ENCODE data around the gene TTLL11. TPM values are rescaled to one million over a fixed set of nuclear protein-coding genes. Genes with fewer than 3 reads are reported as not detected.

Gene TTLL11
- total RNA-seq, 4 donors from 2014 or later = 9.1 to 47.4 (median 11.3) TPM

GRCh38 chr9:122133263-122133983 lies 40.3 kb upstream of the TTLL11 start:
- no peak for TF ChIP-seq POLR2A (IDR thresholded peaks at IDR 0.05)
- no peak for TF ChIP-seq EP300 (IDR thresholded peaks at IDR 0.05; ENCODE audit: low read depth)
- no peak for TF ChIP-seq POLR2AphosphoS5 (IDR thresholded peaks at IDR 0.05)
- no peak for TF ChIP-seq CTCF (IDR thresholded peaks at IDR 0.05)
- intact Hi-C loops (cut with DNase I; ENCODE audit: low total_unique reads) = no loop called here
- peaks cover 7% of the 10 kb centered on the region for H3K27me3 ChIP-seq
- H3K4me1 ChIP-seq = peaks cover 0 to 5% (median 0%) of the 10 kb centered on the region in 4 donors
- no peaks in the 10 kb centered on the region for H3K36me3 ChIP-seq
- H3K9me3 ChIP-seq = no peaks in the 10 kb centered on the region
- H3K4me3 ChIP-seq = no peak overlapping the region
- WGBS, 2 donors (ENCODE audit: low coverage in 1 of 2) = 87% methylated on average over 12 of the region's 12 CpGs; no CpG with 5 or more reads in 1 of the 2 donors
- in situ Hi-C loops (cut with MboI; ENCODE audit: low pct_ligation_motif_present in 1 of 4, low pct_unique_long_range_greater_than_20kb in 1 of 4, low sequenced_read_pairs in 3 of 4) = loop anchor here in 1 of 4 donors (25.0 kb wide), 1 partner anchor 329 kb away; no protein-coding TSS in a partner anchor
- no peak for DNase-seq
- H3K27ac ChIP-seq = no peak overlapping the region

GRCh38 chr9:122132539-122132938 lies 39.4 kb upstream of the TTLL11 start:
- H3K36me3 ChIP-seq = no peaks in the 10 kb centered on the region
- peaks cover 0 to 5% (median 0%) of the 10 kb centered on the region in 4 donors for H3K4me1 ChIP-seq
- in situ Hi-C loops (cut with MboI; ENCODE audit: low pct_ligation_motif_present in 1 of 4, low pct_unique_long_range_greater_than_20kb in 1 of 4, low sequenced_read_pairs in 3 of 4) (loop anchor here in 1 of 4 donors (25.0 kb wide), 1 partner anchor 330 kb away; no protein-coding TSS in a partner anchor), intact Hi-C loops (cut with DNase I; ENCODE audit: low total_unique reads) (no loop called here)
- H3K9me3 ChIP-seq = no peaks in the 10 kb centered on the region
- TF ChIP-seq CTCF (IDR thresholded peaks at IDR 0.05) (no peak), EP300 (IDR thresholded peaks at IDR 0.05; ENCODE audit: low read depth) (no peak), POLR2AphosphoS5 (IDR thresholded peaks at IDR 0.05) (no peak), POLR2A (IDR thresholded peaks at IDR 0.05) (no peak)
- H3K4me3 ChIP-seq = no peak overlapping the region
- peaks cover 15% of the 10 kb centered on the region for H3K27me3 ChIP-seq
- 98% methylated on average over 4 of the region's 4 CpGs; no CpG with 5 or more reads in 1 of the 2 donors for WGBS, 2 donors (ENCODE audit: low coverage in 1 of 2)
- DNase-seq = no peak
- no peak overlapping the region for H3K27ac ChIP-seq

- intact Hi-C loops (cut with DNase I; ENCODE audit: low total_unique reads) = no loop called here
- in situ Hi-C loops (cut with MboI; ENCODE audit: low pct_ligation_motif_present in 1 of 4, low pct_unique_long_range_greater_than_20kb in 1 of 4, low sequenced_read_pairs in 3 of 4) = loop anchor here in 1 of 4 donors (25.0 kb wide), 1 partner anchor 331 kb away; no protein-coding TSS in a partner anchor
Measured at GRCh38 chr9:122131401-122132001, 38.4 kb upstream of the TTLL11 start.

More at GRCh38 chr9:122131401-122132001, 38.4 kb upstream of the TTLL11 start:
- Histone ChIP-seq H3K4me1 (peaks cover 0 to 11% (median 4%) of the 10 kb centered on the region in 4 donors), H3K9me3 (no peaks in the 10 kb centered on the region), H3K36me3 (no peaks in the 10 kb centered on the region), H3K4me3 (no peak overlapping the region), H3K27ac (no peak overlapping the region), H3K27me3 (peaks cover 25% of the 10 kb centered on the region)
- WGBS, 2 donors (ENCODE audit: low coverage in 1 of 2) = 37% methylated on average over 16 of the region's 21 CpGs; no CpG with 5 or more reads in 1 of the 2 donors
- TF ChIP-seq POLR2A (IDR thresholded peaks at IDR 0.05) (no peak), EP300 (IDR thresholded peaks at IDR 0.05; ENCODE audit: low read depth) (no peak), POLR2AphosphoS5 (IDR thresholded peaks at IDR 0.05) (no peak), CTCF (IDR thresholded peaks at IDR 0.05) (no peak)
- no peak for DNase-seq

All from transverse colon (tissue), 4 donors.